NCI-H526 treated with DMSO at 0.1 percent for 48 hours (cell line): ENCODE measurements around the gene SNX32.
"Not testable (repeated sequence)": the region's sequence is repeated elsewhere in the genome, so short reads cannot be mapped to it uniquely, and the experiment has no call there.

Source experiments
- DNase-seq: peaks from one replicate; lab custom pipeline; 2025; lab: John Stamatoyannopoulos, UW

SNX32 gene

GRCh38 chr11:65829459-65829858 lies 4.3 kb upstream of the SNX32 start:
- DNase-seq = no peak

GRCh38 chr11:65832231-65832630 lies 1.5 kb upstream of the SNX32 start:
- not testable (repeated sequence) for DNase-seq

GRCh38 chr11:65834202-65834601 lies 439 bp downstream of the SNX32 start:
- no peak for DNase-seq

GRCh38 chr11:65842144-65842543 lies 8.4 kb downstream of the SNX32 start:
- no peak for DNase-seq

- no peak for DNase-seq
Measured at GRCh38 chr11:65843811-65844210, 10.0 kb downstream of the SNX32 start.

GRCh38 chr11:65844231-65844872 lies 10.6 kb downstream of the SNX32 start:
- DNase-seq = no peak

- DNase-seq = no peak
Measured at GRCh38 chr11:65847746-65848145, 14.0 kb downstream of the SNX32 start.

- not testable (repeated sequence) for DNase-seq
Measured at GRCh38 chr11:65848693-65849092, 14.9 kb downstream of the SNX32 start.

GRCh38 chr11:65849366-65849765 lies 15.6 kb downstream of the SNX32 start:
- no peak for DNase-seq

GRCh38 chr11:65849771-65850216 lies 16.0 kb downstream of the SNX32 start:
- DNase-seq = no peak

- no peak for DNase-seq
Measured at GRCh38 chr11:65850217-65851082, 16.7 kb downstream of the SNX32 start.

GRCh38 chr11:65851083-65851579 lies 17.4 kb downstream of the SNX32 start:
- DNase-seq = no peak

GRCh38 chr11:65851811-65852507 lies 18.2 kb downstream of the SNX32 start:
- DNase-seq = no peak

GRCh38 chr11:65852508-65853245 lies 18.9 kb downstream of the SNX32 start:
- DNase-seq = no peak

GRCh38 chr11:65853246-65853979 lies 19.6 kb downstream of the SNX32 start:
- no peak for DNase-seq

GRCh38 chr11:65854161-65854592 lies 20.4 kb downstream of the SNX32 start:
- DNase-seq = no peak

- DNase-seq = no peak
Measured at GRCh38 chr11:65854852-65855837, 21.4 kb downstream of the SNX32 start.

- no peak for DNase-seq
Measured at GRCh38 chr11:65855927-65856363, 22.2 kb downstream of the SNX32 start.

GRCh38 chr11:65856689-65857499 lies 23.1 kb downstream of the SNX32 start:
- DNase-seq = peak; percentile 30
